Esophagus muscularis mucosa (tissue), 4 donors: ENCODE data around the gene NTSR1. TPM values are rescaled to one million over a fixed set of nuclear protein-coding genes. Genes with fewer than 3 reads are reported as not detected.

Experiments
- DNase-seq: peaks from one replicate; pipeline ENCODE4 v3.0.0-alpha.2; 2017; ENCODE audit errors: extremely low spot score
- H3K27ac ChIP-seq, 4 donors: fragments of 200-600 bp; sonication (generic); replicated peaks in 1 of 4; 1 replicate in 3 of 4; 2 replicates in 1 of 4; pipeline ENCODE4 v1.5.1; 2016 to 2019; ENCODE audit warnings: mild to moderate bottlenecking in 1 of 4
- H3K27me3 ChIP-seq, 4 donors: fragments of 200-600 bp; sonication (generic); one replicate each; pipeline versions ENCODE4 v1.5.1 to v1.6.0; 2016 to 2019
- H3K36me3 ChIP-seq, 4 donors: fragments of 200-600 bp; sonication (generic); one replicate each; pipeline ENCODE4 v1.5.1; 2016 to 2019
- H3K4me1 ChIP-seq, 4 donors: fragments of 200-600 bp; sonication (generic); one replicate each; pipeline ENCODE4 v1.5.1; 2016 to 2019
- H3K4me3 ChIP-seq, 4 donors: fragments of 200-600 bp; sonication (generic); 1 replicate in 2 of 4; 2 replicates in 2 of 4; pipeline ENCODE4 v1.5.1; 2016 to 2019; ENCODE audit warnings: mild to moderate bottlenecking in 4 of 4, moderate library complexity in 1 of 4
- H3K9me3 ChIP-seq, 4 donors: fragments of 200-600 bp; sonication (generic); 1 replicate in 3 of 4; 2 replicates in 1 of 4; pipeline ENCODE4 v1.5.1; 2016 to 2019
- CTCF ChIP-seq, 3 experiments: fragments of 200-600 bp in 2 of 3; fragments of 450-650 bp in 1 of 3; sonication (generic) in 2 of 3; IDR thresholded peaks; one replicate each; pipeline ENCODE4 v1.5.1; 2017 to 2019; ENCODE audit warnings: antibody characterized with exemption in 3 of 3, mild to moderate bottlenecking in 2 of 3, moderate library complexity in 1 of 3
- EP300 ChIP-seq: sonication (generic); formaldehyde crosslinking; IDR thresholded peaks from one replicate; pipeline ENCODE4 v1.6.1; 2017; ENCODE audit warnings: antibody characterized with exemption
- POLR2A ChIP-seq: fragments of 450-650 bp; IDR thresholded peaks from one replicate; pipeline ENCODE4 v1.6.1; 2017; ENCODE audit warnings: antibody characterized with exemption, moderate library complexity, mild to moderate bottlenecking, low read depth
- POLR2AphosphoS5 ChIP-seq, 2 donors: sonication (generic); formaldehyde crosslinking; IDR thresholded peaks; one replicate each; pipeline ENCODE4 v1.6.1; 2017; ENCODE audit warnings: antibody characterized with exemption in 2 of 2
- WGBS: methylation state at CpG from one replicate; pipeline ENCODE4 v1.1.5; 2018; 5-methylcytosine and 5-hydroxymethylcytosine counted together
- intact Hi-C: fragments of 100-400 bp; cut with DNase I; formaldehyde crosslinking; loops from one replicate; pipeline ENCODE4 v1.15.1; 2023
- total RNA-seq, 4 donors: library from RNA; depleted of rRNA; stranded (reverse); fragments of >200 nt; gene quantifications; one replicate each; pipeline versions ENCODE4 v1.1.0 to v1.2.1, GENCODE V29; 2016

Gene NTSR1
- total RNA-seq, 4 donors from 2014 or later = 0.42 to 1.6 (median 0.80) TPM

DNA sequence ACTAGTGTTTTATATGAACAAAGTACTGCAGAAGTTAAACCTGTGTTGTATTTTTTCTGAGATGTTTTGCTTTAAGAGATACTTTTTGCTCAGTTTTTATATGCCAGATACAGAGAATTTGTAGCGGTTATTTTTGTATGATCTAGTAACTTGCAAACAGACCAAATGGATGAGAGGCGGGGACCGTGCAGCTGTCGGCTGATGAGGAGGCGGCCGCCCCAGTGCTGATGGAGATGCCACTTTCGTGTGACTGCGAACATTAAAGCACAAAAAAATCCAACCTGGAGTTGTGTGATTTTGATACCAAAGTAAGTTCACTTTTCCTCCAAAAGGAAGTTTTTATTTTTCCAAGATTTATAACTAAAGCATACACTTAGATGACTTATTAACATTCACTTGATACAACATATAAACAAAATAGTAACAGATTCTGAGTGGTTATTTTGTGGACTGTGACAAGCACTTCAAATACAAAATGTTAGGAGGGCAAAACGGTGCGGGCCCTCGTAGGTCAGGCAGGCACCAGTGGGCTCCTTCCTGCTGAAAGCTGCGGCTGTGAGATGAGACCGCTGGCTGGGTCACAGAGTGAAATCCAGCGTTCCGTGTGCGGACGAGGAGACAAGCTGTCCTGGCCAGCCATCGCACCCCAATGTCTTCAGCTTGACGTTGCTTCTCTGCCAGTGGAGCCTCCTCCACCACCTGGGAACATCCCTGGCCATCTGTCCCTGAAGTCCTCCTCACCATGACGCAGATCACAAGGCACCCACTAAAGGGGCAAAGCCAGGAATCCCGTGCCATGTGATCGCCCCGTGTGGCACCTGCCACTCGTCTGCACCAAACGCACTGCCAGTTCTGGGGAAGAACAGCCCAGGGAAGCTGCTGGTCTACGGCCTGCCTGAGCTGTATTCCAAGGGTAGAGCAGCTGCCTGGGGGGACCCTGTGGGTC, 92.0 kb downstream of the NTSR1 start:
- Histone ChIP-seq H3K9me3 (no peaks in the 10 kb centered on the region), H3K27ac (no peak overlapping the region), H3K27me3 (no peaks in the 10 kb centered on the region), H3K36me3 (peaks cover 19 to 42% (median 34%) of the 10 kb centered on the region in 4 donors), H3K4me3 (no peak overlapping the region), H3K4me1 (peaks cover 23 to 39% (median 30%) of the 10 kb centered on the region in 4 donors)
- WGBS = 82% methylated on average over 21 of the region's 26 CpGs
- no peak for TF ChIP-seq CTCF (IDR thresholded peaks at IDR 0.05)
- no peak for TF ChIP-seq POLR2AphosphoS5 (IDR thresholded peaks at IDR 0.05)
- no peak for TF ChIP-seq POLR2A
- TF ChIP-seq EP300 = no peak
- DNase-seq = no peak
- intact Hi-C loops = no loop called here

DNA sequence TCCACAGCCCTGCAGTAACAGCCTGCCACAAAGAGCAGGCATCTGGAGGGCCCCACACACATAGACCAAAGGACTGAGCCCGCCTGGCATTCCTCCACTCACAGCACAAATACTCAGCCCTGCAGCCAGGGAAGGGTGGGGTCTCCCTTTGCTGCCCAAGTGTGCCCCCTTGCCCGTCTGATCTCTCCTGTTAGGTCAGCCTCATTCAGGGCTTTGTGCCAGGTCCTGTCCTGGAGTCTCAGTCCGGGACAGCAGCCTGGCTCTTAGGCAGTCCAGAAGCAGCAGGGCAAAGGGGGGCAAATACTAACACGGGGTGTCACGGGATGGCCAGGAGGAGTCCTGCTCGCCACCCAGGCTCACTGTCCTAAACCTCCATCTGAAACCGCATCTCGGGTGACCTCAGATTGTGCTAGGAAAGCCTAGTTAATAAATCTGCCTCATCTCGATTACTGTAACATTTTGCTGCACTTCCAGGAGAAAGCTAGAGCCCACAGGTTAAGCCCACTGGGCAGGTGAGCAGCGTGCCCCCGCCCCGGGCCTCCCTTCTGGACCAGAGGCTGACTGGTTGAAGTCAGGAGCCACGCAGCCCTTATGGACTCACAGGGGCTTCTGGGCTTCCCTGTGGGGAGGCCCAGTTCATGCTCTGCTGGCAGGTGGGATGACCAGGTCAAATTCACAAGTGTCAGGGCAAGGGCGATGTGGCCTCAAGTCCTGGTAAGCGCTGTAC, 92.8 kb downstream of the NTSR1 start:
- intact Hi-C loops = no loop called here
- 83% methylated on average over 8 of the region's 15 CpGs for WGBS
- H3K9me3 ChIP-seq = no peaks in the 10 kb centered on the region
- no peak overlapping the region for H3K27ac ChIP-seq
- no peak for TF ChIP-seq POLR2AphosphoS5 (IDR thresholded peaks at IDR 0.05)
- TF ChIP-seq POLR2A = no peak
- TF ChIP-seq CTCF (IDR thresholded peaks at IDR 0.05) = no peak
- H3K36me3 ChIP-seq = peaks cover 19 to 42% (median 34%) of the 10 kb centered on the region in 4 donors
- H3K27me3 ChIP-seq = no peaks in the 10 kb centered on the region
- peaks cover 32 to 48% (median 34%) of the 10 kb centered on the region in 4 donors for H3K4me1 ChIP-seq
- no peak overlapping the region for H3K4me3 ChIP-seq
- no peak for DNase-seq

DNA sequence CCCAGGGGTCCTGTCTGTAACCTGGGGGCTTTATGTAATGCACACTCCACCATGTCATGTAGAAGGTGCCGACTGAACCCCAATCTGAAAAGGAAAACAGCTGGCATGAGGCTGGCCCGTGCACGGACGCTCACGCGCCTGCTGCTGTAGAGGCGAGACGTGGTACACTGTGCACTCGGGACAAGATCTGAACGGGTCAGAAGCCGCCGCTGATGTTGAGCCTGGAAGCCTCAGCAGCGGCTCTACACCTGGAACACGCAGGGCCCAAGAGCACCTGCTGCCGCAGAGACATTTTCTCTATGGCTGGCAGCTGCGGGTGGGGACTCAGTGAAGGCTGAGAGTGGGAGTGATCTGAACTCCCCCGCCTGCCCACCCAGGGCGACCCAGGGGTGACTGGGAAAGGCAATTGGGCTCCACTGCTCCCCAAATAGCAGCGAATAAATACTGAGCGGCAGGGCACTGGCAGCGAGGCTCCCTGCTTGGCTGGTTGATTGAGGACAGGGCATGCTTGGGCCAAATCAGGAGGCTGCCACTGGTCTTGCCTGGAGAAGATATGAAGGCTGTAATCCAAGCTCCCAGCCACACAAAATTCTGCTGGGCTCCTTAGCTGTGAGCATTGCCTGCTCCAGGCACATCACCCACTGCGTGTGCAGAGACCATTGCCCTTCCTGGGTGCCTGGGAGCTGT, 93.5 kb downstream of the NTSR1 start:
- 88% methylated on average over 20 of the region's 22 CpGs for WGBS
- Histone ChIP-seq H3K9me3 (no peaks in the 10 kb centered on the region), H3K27ac (no peak overlapping the region), H3K4me3 (no peak overlapping the region), H3K4me1 (peaks cover 35 to 52% (median 35%) of the 10 kb centered on the region in 4 donors), H3K36me3 (peaks cover 19 to 47% (median 37%) of the 10 kb centered on the region in 4 donors), H3K27me3 (no peaks in the 10 kb centered on the region)
- no peak for DNase-seq
- TF ChIP-seq EP300 (no peak), POLR2A (no peak), POLR2AphosphoS5 (IDR thresholded peaks at IDR 0.05) (no peak), CTCF (IDR thresholded peaks at IDR 0.05) (no peak)
- intact Hi-C loops = no loop called here

- intact Hi-C loops = no loop called here
- H3K36me3 ChIP-seq = peaks cover 34 to 50% (median 43%) of the 10 kb centered on the region in 4 donors
- WGBS = 30% methylated on average over 7 of the region's 25 CpGs
- TF ChIP-seq POLR2AphosphoS5 (IDR thresholded peaks at IDR 0.05) = no peak
- no peak for TF ChIP-seq POLR2A
- no peak for TF ChIP-seq EP300
- TF ChIP-seq CTCF (IDR thresholded peaks at IDR 0.05) = no peak
- no peaks in the 10 kb centered on the region for H3K27me3 ChIP-seq
- DNase-seq = no peak
- H3K4me3 ChIP-seq = peak overlapping the region; percentile 86 to 100 (median 96)
- H3K9me3 ChIP-seq = no peaks in the 10 kb centered on the region
- peak overlapping the region; percentile 88 to 93 (median 92) for H3K27ac ChIP-seq
- H3K4me1 ChIP-seq = peaks cover 36 to 49% (median 38%) of the 10 kb centered on the region in 4 donors
Observed at GRCh38 chr20:62804021-62804626, 95.5 kb downstream of the NTSR1 start.
